ENCODE measurements around the gene OR2AT4. TPM values are rescaled to one million over a fixed set of nuclear protein-coding genes. Genes with fewer than 3 reads are reported as not detected.
"Not testable (repeated sequence)": the region's sequence is repeated elsewhere in the genome, so short reads cannot be mapped to it uniquely, and the experiment has no call there.

The OR2AT4 gene
- total RNA-seq, 6 experiments from 2014 or later = not detected

DNA sequence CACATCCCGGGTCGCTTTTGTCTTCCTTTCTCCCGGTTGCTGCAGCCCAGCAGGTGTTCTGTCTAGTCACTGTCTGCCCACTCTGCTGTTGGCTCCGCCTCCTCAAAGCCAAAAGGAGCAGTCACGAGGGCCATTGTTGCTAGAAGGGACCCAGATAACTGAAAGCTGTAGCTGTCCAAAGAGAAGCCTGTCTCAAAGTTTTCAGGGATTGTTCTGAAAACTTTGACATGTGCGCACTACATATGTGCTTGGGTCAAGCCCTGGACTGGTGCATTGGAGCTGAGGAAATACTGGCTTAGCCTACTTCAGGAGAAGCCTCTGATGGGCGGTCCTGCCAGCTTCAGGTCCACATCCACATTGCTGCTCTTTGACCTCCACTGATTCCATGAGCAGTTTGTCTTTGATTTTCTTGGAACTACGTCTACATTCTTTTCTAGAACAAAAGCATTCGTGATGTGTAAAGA is 8.8 kb upstream of the OR2AT4 start:
- DNase-seq (no peak), ATAC-seq (no peak)
- Histone ChIP-seq H3K4me1 (no peaks in the 10 kb centered on the region), H3K9me3 (peaks cover 0 to under 1% (median 0%) of the 10 kb centered on the region in 4 donors), H3K4me3 (no peak overlapping the region), H3K27ac (no peak overlapping the region), H3K27me3 (no peaks in the 10 kb centered on the region), H3K36me3 (no peaks in the 10 kb centered on the region)
- 58% methylated on average over 6 of the region's 9 CpGs for WGBS (ENCODE audit: insufficient coverage, low coverage, low lambda C conversion rate, missing lambda C conversion rate)
- no peak for TF ChIP-seq POLR2A (IDR thresholded peaks at IDR 0.05)
- TF ChIP-seq, protein P1, sequence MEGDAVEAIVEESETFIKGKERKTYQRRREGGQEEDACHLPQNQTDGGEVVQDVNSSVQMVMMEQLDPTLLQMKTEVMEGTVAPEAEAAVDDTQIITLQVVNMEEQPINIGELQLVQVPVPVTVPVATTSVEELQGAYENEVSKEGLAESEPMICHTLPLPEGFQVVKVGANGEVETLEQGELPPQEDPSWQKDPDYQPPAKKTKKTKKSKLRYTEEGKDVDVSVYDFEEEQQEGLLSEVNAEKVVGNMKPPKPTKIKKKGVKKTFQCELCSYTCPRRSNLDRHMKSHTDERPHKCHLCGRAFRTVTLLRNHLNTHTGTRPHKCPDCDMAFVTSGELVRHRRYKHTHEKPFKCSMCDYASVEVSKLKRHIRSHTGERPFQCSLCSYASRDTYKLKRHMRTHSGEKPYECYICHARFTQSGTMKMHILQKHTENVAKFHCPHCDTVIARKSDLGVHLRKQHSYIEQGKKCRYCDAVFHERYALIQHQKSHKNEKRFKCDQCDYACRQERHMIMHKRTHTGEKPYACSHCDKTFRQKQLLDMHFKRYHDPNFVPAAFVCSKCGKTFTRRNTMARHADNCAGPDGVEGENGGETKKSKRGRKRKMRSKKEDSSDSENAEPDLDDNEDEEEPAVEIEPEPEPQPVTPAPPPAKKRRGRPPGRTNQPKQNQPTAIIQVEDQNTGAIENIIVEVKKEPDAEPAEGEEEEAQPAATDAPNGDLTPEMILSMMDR (IDR thresholded peaks at IDR 0.05) = no peak
- intact Hi-C loops (cut with DNase I) = no loop called here

DNA sequence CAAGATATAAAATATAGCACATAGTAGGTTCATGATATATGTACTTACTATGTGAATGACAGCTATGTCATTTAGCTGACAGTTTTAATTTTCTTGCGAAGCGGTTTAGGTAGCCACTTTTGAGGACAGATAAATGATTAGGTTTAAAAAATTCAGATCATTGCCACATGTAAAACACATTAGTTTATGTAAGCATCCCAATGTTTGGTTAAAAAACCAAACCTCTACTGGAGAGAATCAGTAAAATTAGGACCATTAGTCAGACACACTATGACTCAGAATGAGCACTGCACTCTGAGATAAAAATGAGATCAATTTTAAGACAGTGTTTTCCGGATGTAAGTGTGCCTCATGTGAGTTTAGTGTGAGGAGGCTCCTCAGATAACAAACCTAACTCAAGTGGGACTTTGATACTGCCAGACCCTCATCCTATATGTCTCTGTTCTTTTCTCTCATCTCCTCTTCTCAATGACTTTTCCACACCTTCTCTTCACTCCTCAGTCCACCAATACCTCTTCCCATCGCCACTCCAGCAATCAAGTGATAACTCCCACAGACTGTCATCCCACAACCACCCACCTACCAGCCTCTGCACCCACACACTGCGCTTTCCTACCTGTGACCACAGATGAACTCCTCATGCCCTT is 6.8 kb upstream of the OR2AT4 start:
- TF ChIP-seq POLR2A (IDR thresholded peaks at IDR 0.05) = no peak
- no peak overlapping the region for H3K27ac ChIP-seq
- intact Hi-C loops (cut with DNase I) = no loop called here
- no peaks in the 10 kb centered on the region for H3K36me3 ChIP-seq
- no peaks in the 10 kb centered on the region for H3K27me3 ChIP-seq
- DNase-seq (no peak), ATAC-seq (no peak)
- H3K4me1 ChIP-seq = no peaks in the 10 kb centered on the region
- 73% methylated on average over 4 of the region's 5 CpGs for WGBS (ENCODE audit: insufficient coverage, low coverage, low lambda C conversion rate, missing lambda C conversion rate)
- no peak overlapping the region for H3K4me3 ChIP-seq
- H3K9me3 ChIP-seq = no peaks in the 10 kb centered on the region

DNA sequence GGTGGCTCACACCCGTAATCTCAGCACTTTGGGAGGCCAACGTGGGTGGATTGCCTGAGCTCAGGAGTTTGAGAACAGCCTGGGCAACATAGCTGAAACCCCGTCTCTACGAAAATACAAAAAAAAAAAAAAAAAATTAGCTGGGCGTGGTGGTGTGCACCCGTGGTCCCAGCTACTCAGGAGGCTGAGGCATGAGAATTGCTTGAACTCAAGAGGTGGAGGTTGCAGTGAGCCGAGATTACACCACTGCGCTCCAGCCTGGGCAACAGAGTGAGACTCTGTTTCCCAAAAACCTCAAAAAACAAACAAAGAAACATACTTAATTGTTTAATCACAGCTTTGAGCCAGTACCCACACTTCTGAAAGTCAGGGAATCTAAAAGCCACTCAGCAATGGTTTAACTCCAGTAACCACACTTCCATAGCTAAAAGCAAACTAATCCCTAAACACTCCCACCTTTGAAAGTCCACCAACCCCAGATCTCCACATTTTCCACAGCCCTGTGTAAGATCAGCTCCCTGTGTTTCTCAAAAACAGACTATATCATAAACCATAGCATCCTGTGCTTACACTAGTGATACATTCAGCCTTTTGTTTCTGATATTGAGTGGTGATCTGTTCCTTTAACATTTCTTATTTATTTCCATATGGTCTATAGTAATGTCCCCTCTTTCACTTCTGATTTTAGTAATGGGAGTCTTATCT is 4.9 kb upstream of the OR2AT4 start:
- ATAC-seq = no peak
- no peaks in the 10 kb centered on the region for H3K27me3 ChIP-seq
- intact Hi-C loops (cut with DNase I) = no loop called here
- no peak overlapping the region for H3K4me3 ChIP-seq
- no peaks in the 10 kb centered on the region for H3K36me3 ChIP-seq
- WGBS (ENCODE audit: insufficient coverage, low coverage, low lambda C conversion rate, missing lambda C conversion rate) = 57% methylated on average over 3 of the region's 8 CpGs
- no peak for TF ChIP-seq POLR2A (IDR thresholded peaks at IDR 0.05)
- TF ChIP-seq, protein P1 (IDR thresholded peaks at IDR 0.05) = no peak
- no peaks in the 10 kb centered on the region for H3K9me3 ChIP-seq
- DNase-seq = no peak
- H3K4me1 ChIP-seq = no peaks in the 10 kb centered on the region
- no peak overlapping the region for H3K27ac ChIP-seq

DNA sequence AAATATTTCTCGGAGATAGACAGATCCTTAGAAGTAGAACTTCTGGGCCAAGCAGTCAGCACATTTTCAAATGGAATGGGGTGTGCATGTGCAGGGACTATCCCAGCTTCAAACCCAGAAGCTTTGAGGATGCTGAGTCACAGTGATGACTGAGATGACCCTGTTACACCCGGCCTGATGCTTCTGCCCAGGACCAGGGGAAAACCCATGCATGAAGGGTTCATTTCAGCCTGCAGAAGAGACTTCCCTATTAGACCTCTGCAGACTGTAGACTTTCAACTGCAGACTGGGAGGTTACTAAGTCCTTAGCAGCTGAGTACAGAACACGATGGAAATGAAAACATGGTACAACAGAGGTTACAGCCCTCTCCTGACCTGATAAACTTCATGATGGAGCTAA is 3.6 kb upstream of the OR2AT4 start:
- no peak for DNase-seq
- ATAC-seq = peak in 2 of 4 donors; percentile 33 to 76
- 13% methylated on average over 3 of the region's 3 CpGs for WGBS (ENCODE audit: insufficient coverage, low coverage, low lambda C conversion rate, missing lambda C conversion rate)
- intact Hi-C loops (cut with DNase I) = no loop called here
- no peak overlapping the region for H3K27ac ChIP-seq
- no peaks in the 10 kb centered on the region for H3K4me1 ChIP-seq
- H3K9me3 ChIP-seq = no peaks in the 10 kb centered on the region
- H3K4me3 ChIP-seq = no peak overlapping the region
- no peaks in the 10 kb centered on the region for H3K36me3 ChIP-seq
- no peaks in the 10 kb centered on the region for H3K27me3 ChIP-seq
- TF ChIP-seq, protein P1 (IDR thresholded peaks at IDR 0.05) = no peak
- no peak for TF ChIP-seq POLR2A (IDR thresholded peaks at IDR 0.05)

DNA sequence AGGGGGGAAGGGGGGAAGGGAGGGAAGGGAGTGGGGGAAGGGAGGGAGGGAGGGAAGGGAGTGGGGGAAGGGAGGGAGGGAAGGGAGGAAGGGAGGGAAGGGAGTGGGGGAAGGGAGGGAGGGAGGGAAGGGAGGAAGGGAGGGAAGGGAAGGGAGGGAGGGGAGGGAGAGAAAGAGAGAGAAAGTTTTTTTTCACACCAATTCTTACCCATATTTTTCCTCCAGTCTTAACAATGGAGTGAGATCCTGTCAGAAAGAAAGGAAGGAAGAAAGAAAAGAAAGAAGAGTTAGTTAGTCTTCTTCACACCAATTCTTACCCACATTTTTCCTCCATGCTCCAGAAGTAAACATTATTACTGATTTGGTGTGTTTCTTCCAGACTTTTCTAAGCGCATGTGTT is 3.0 kb upstream of the OR2AT4 start:
- DNase-seq = no peak
- 100% methylated on average over 1 of the region's 1 CpG for WGBS (ENCODE audit: insufficient coverage, low coverage, low lambda C conversion rate, missing lambda C conversion rate)

DNA sequence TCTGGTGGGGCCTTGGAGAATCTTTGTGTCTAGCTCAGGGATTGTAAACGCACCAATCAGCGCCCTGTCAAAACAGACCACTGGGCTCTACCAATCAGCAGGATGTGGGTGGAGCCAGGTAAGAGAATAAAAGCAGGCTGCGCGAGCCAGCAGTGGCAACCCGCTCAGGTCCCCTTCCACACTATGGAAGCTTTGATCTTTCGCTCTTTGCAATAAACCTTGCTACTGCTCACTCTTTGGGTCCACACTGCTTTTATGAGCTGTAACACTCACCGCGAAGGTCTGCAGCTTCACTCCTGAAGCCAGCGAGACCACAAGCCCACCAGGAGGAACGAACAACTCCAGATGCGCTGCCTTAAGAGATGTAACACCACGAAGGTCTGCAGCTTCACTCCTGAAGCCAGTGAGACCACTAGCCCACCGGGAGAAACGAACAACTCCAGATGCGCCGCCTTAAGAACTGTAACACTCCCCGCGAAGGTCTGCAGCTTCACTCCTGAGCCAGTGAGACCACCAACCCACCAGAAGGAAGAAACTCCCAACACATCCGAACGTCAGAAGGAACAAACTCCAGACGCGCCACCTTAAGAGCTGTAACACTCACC is 2.3 kb upstream of the OR2AT4 start:
- H3K4me1 ChIP-seq; H3K27me3 ChIP-seq; H3K27ac ChIP-seq; H3K9me3 ChIP-seq; intact Hi-C loops (cut with DNase I); H3K36me3 ChIP-seq; DNase-seq; ATAC-seq; H3K4me3 ChIP-seq: not testable (repeated sequence)
- 73% methylated on average over 8 of the region's 22 CpGs for WGBS (ENCODE audit: insufficient coverage, low coverage, low lambda C conversion rate, missing lambda C conversion rate)

More for the DNA sequence above, 3.0 kb upstream of the OR2AT4 start:
- intact Hi-C loops (cut with DNase I) = no loop called here
- Histone ChIP-seq H3K27me3 (no peaks in the 10 kb centered on the region), H3K36me3 (no peaks in the 10 kb centered on the region), H3K4me3 (no peak overlapping the region), H3K27ac (no peak overlapping the region), H3K9me3 (no peaks in the 10 kb centered on the region), H3K4me1 (no peaks in the 10 kb centered on the region)
- TF ChIP-seq, protein P1 (IDR thresholded peaks at IDR 0.05) = no peak
- no peak for ATAC-seq

DNA sequence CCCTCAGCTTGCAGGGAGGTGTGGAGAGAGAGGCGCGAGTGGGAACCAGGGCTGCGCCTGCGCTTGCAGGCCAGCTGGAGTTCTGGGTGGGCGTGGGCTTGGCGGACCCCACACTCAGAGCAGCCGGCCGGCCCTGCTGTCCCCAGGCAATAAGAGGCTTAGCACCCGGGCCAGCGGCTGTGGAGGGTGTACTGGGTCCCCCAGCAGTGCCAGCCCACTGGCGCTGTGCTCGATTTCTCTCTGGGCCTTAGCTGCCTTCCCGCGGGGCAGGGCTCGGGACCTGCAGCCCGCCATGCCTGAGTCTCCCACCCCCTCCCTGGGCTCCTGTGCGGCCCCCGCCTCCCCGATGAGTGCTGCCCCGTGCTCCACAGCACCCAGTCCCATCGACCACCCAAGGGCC is 1.5 kb upstream of the OR2AT4 start:
- H3K27ac ChIP-seq; H3K4me1 ChIP-seq; DNase-seq; H3K36me3 ChIP-seq; intact Hi-C loops (cut with DNase I); H3K4me3 ChIP-seq; H3K9me3 ChIP-seq; ATAC-seq; H3K27me3 ChIP-seq: not testable (repeated sequence)
- WGBS (ENCODE audit: insufficient coverage, low coverage, low lambda C conversion rate, missing lambda C conversion rate) = no CpG with 5 or more reads among the region's 21 CpGs
